ENCODE results near the gene NFASC.
A peak's percentile ranks its signal among the peaks of the same experiment; 100 is the strongest.

The NFASC gene

GRCh38 chr1:204990721-204991341 is 120.2 kb downstream of the NFASC start:
- Mint-ChIP-seq H3K4me1 (peaks cover 15% of the 10 kb centered on the region), H3K27me3 (peaks cover 3% of the 10 kb centered on the region), H3K4me3 (no peak overlapping the region), H3K9me3 (no peaks in the 10 kb centered on the region), H3K36me3 (ENCODE audit: low read depth) (no peaks in the 10 kb centered on the region), H3K27ac (no peak overlapping the region)
- no peak for DNase-seq
- ATAC-seq: no peak

- Mint-ChIP-seq H3K4me1 (peaks cover 15% of the 10 kb centered on the region), H3K27ac (no peak overlapping the region), H3K4me3 (no peak overlapping the region), H3K9me3 (no peaks in the 10 kb centered on the region), H3K36me3 (ENCODE audit: low read depth) (no peaks in the 10 kb centered on the region), H3K27me3 (peaks cover 3% of the 10 kb centered on the region)
- no peak for ATAC-seq
- DNase-seq: no peak
Measured at GRCh38 chr1:204991342-204991844, 120.7 kb downstream of the NFASC start.

- Mint-ChIP-seq H3K4me1 (peaks cover 15% of the 10 kb centered on the region), H3K4me3 (no peak overlapping the region), H3K27me3 (peaks cover 3% of the 10 kb centered on the region), H3K27ac (peak overlapping the region; percentile 31), H3K9me3 (no peaks in the 10 kb centered on the region), H3K36me3 (ENCODE audit: low read depth) (no peaks in the 10 kb centered on the region)
- DNase-seq (peak; percentile 20), ATAC-seq (no peak)
Measured at GRCh38 chr1:204992201-204992997, 121.7 kb downstream of the NFASC start.

- ATAC-seq (no peak), DNase-seq (no peak)
- peak overlapping the region; percentile 31 for H3K27ac Mint-ChIP-seq
- H3K9me3 Mint-ChIP-seq: no peaks in the 10 kb centered on the region
- H3K4me1 Mint-ChIP-seq: peaks cover 15% of the 10 kb centered on the region
- H3K27me3 Mint-ChIP-seq: peaks cover 3% of the 10 kb centered on the region
- no peaks in the 10 kb centered on the region for H3K36me3 Mint-ChIP-seq (ENCODE audit: low read depth)
- H3K4me3 Mint-ChIP-seq: no peak overlapping the region
Measured at GRCh38 chr1:204992998-204993314, 122.3 kb downstream of the NFASC start.

- no peak for DNase-seq
- no peak overlapping the region for H3K4me3 Mint-ChIP-seq
- peaks cover 15% of the 10 kb centered on the region for H3K4me1 Mint-ChIP-seq
- H3K27ac Mint-ChIP-seq: no peak overlapping the region
- no peaks in the 10 kb centered on the region for H3K27me3 Mint-ChIP-seq
- no peaks in the 10 kb centered on the region for H3K9me3 Mint-ChIP-seq
- H3K36me3 Mint-ChIP-seq (ENCODE audit: low read depth): no peaks in the 10 kb centered on the region
- ATAC-seq: no peak
Measured at GRCh38 chr1:204994086-204994862, 123.6 kb downstream of the NFASC start.

- no peaks in the 10 kb centered on the region for H3K36me3 Mint-ChIP-seq (ENCODE audit: low read depth)
- ATAC-seq (no peak), DNase-seq (no peak)
- H3K4me1 Mint-ChIP-seq: peaks cover 14% of the 10 kb centered on the region
- H3K27ac Mint-ChIP-seq: no peak overlapping the region
- H3K4me3 Mint-ChIP-seq: no peak overlapping the region
- H3K27me3 Mint-ChIP-seq: no peaks in the 10 kb centered on the region
- H3K9me3 Mint-ChIP-seq: no peaks in the 10 kb centered on the region
Measured at GRCh38 chr1:204996981-204997380, 126.3 kb downstream of the NFASC start.

GRCh38 chr1:204997591-204998355 is 127.1 kb downstream of the NFASC start:
- ATAC-seq: no peak
- no peaks in the 10 kb centered on the region for H3K36me3 Mint-ChIP-seq (ENCODE audit: low read depth)
- H3K4me3 Mint-ChIP-seq: no peak overlapping the region
- H3K27me3 Mint-ChIP-seq: peaks cover 2% of the 10 kb centered on the region
- peaks cover 6% of the 10 kb centered on the region for H3K4me1 Mint-ChIP-seq
- H3K27ac Mint-ChIP-seq: no peak overlapping the region
- DNase-seq: no peak
- H3K9me3 Mint-ChIP-seq: no peaks in the 10 kb centered on the region

GRCh38 chr1:205001162-205001561 is 130.5 kb downstream of the NFASC start:
- H3K4me3 Mint-ChIP-seq: no peak overlapping the region
- H3K9me3 Mint-ChIP-seq: no peaks in the 10 kb centered on the region
- H3K4me1 Mint-ChIP-seq: no peaks in the 10 kb centered on the region
- H3K27ac Mint-ChIP-seq: no peak overlapping the region
- ATAC-seq (no peak), DNase-seq (no peak)
- no peaks in the 10 kb centered on the region for H3K36me3 Mint-ChIP-seq (ENCODE audit: low read depth)
- peaks cover 2% of the 10 kb centered on the region for H3K27me3 Mint-ChIP-seq

- Mint-ChIP-seq H3K4me3 (no peak overlapping the region), H3K9me3 (no peaks in the 10 kb centered on the region), H3K36me3 (ENCODE audit: low read depth) (no peaks in the 10 kb centered on the region), H3K27ac (no peak overlapping the region), H3K4me1 (no peaks in the 10 kb centered on the region), H3K27me3 (peaks cover 2% of the 10 kb centered on the region)
- DNase-seq (no peak), ATAC-seq (no peak)
Measured at GRCh38 chr1:205002705-205003104, 132.0 kb downstream of the NFASC start.

GRCh38 chr1:205003358-205004131 is 132.9 kb downstream of the NFASC start:
- no peaks in the 10 kb centered on the region for H3K36me3 Mint-ChIP-seq (ENCODE audit: low read depth)
- no peaks in the 10 kb centered on the region for H3K9me3 Mint-ChIP-seq
- H3K27ac Mint-ChIP-seq: no peak overlapping the region
- no peak for ATAC-seq
- DNase-seq: no peak
- H3K4me3 Mint-ChIP-seq: no peak overlapping the region
- H3K27me3 Mint-ChIP-seq: peaks cover 2% of the 10 kb centered on the region
- no peaks in the 10 kb centered on the region for H3K4me1 Mint-ChIP-seq

- Mint-ChIP-seq H3K27me3 (peaks cover 2% of the 10 kb centered on the region), H3K9me3 (no peaks in the 10 kb centered on the region), H3K4me1 (no peaks in the 10 kb centered on the region), H3K36me3 (ENCODE audit: low read depth) (no peaks in the 10 kb centered on the region), H3K27ac (no peak overlapping the region), H3K4me3 (no peak overlapping the region)
- no peak for ATAC-seq
- no peak for DNase-seq
Measured at GRCh38 chr1:205004351-205004750, 133.7 kb downstream of the NFASC start.

- no peak for DNase-seq
- Mint-ChIP-seq H3K36me3 (ENCODE audit: low read depth) (no peaks in the 10 kb centered on the region), H3K27ac (no peak overlapping the region), H3K4me1 (no peaks in the 10 kb centered on the region), H3K9me3 (no peaks in the 10 kb centered on the region), H3K27me3 (no peaks in the 10 kb centered on the region), H3K4me3 (no peak overlapping the region)
- ATAC-seq: no peak
Measured at GRCh38 chr1:205008896-205009295, 138.2 kb downstream of the NFASC start.

- Mint-ChIP-seq H3K36me3 (ENCODE audit: low read depth) (no peaks in the 10 kb centered on the region), H3K4me1 (no peaks in the 10 kb centered on the region), H3K27me3 (no peaks in the 10 kb centered on the region), H3K4me3 (no peak overlapping the region), H3K27ac (no peak overlapping the region), H3K9me3 (no peaks in the 10 kb centered on the region)
- no peak for DNase-seq
- no peak for ATAC-seq
Measured at GRCh38 chr1:205009670-205010069, 139.0 kb downstream of the NFASC start.
